SU-DHL-6 (cell line): ENCODE results near the gene FZD10.

Experiments
- H2AFZ ChIP-seq: fragments of 200-600 bp; sonication (generic); 2 replicates; pipeline ENCODE4 v1.6.1; 2014; ENCODE audit warnings: low read depth, mild to moderate bottlenecking, moderate library complexity, mixed read lengths, antibody characterized with exemption, low read length; ENCODE audit not compliant: severe bottlenecking
- H3F3A ChIP-seq: fragments of 200-600 bp; shearing (Covaris generic); 2 replicates; pipeline ENCODE4 v1.6.0; 2016; ENCODE audit warnings: antibody characterized with exemption, mild to moderate bottlenecking; ENCODE audit not compliant: insufficient read depth
- H3K27ac ChIP-seq: fragments of 200-600 bp; sonication (generic); 2 replicates; pipeline ENCODE4 v1.5.1; 2016; ENCODE audit warnings: low read depth, mild to moderate bottlenecking, low read length, moderate library complexity, mixed read lengths
- H3K27me3 ChIP-seq: fragments of 200-600 bp; sonication (generic), shearing (Covaris generic); 2 replicates; pipeline ENCODE4 v1.6.0; 2014; ENCODE audit warnings: mild to moderate bottlenecking, low read length
- H3K36me3 ChIP-seq: fragments of 200-600 bp; sonication (generic); 2 replicates; pipeline ENCODE4 v1.6.1; 2014; ENCODE audit warnings: mild to moderate bottlenecking, low read length, mixed read lengths
- H3K4me2 ChIP-seq: fragments of 300-600, 200-600 bp; shearing (Covaris generic), sonication (generic); 2 replicates; pipeline ENCODE4 v1.6.0; 2014; ENCODE audit warnings: low read length, low read depth, mild to moderate bottlenecking; ENCODE audit not compliant: poor library complexity, severe bottlenecking
- H3K4me3 ChIP-seq: fragments of 200-600 bp; sonication (generic); 2 replicates; pipeline ENCODE4 v1.5.1; 2014; ENCODE audit warnings: antibody characterized with exemption, low read length, mild to moderate bottlenecking, mixed read lengths; ENCODE audit not compliant: insufficient read depth, poor library complexity, severe bottlenecking
- H3K79me2 ChIP-seq: fragments of 200-600 bp; sonication (generic); 2 replicates; pipeline ENCODE4 v1.6.1; 2014; ENCODE audit warnings: mild to moderate bottlenecking, low read length, moderate library complexity; ENCODE audit not compliant: insufficient read depth
- H3K9ac ChIP-seq: fragments of 200-600 bp; sonication (generic); 2 replicates; pipeline ENCODE4 v1.7.0; 2014; ENCODE audit warnings: mild to moderate bottlenecking, low read length
- H3K9me2 ChIP-seq: fragments of 200-600 bp; sonication (generic); replicated peaks from 2 replicates; pipeline ENCODE4 v1.6.1; 2014; ENCODE audit warnings: low read length; ENCODE audit not compliant: insufficient read depth
- H3K9me3 ChIP-seq: fragments of 200-600 bp; sonication (generic); 2 replicates; pipeline ENCODE4 v1.6.1; 2014; ENCODE audit warnings: low read length, mixed read lengths; ENCODE audit not compliant: insufficient read depth
- H4K20me1 ChIP-seq: fragments of 200-600 bp; sonication (generic); 2 replicates; pipeline ENCODE4 v1.6.1; 2014; ENCODE audit warnings: low read depth, mild to moderate bottlenecking, antibody characterized with exemption, low read length, moderate library complexity, mixed read lengths
- EZH2phosphoT487 ChIP-seq: fragments of 200-600 bp; sonication (generic), shearing (Covaris generic); conservative IDR thresholded peaks from 2 replicates; pipeline ENCODE4 v1.6.1; 2018; ENCODE audit warnings: mild to moderate bottlenecking, antibody characterized with exemption, low read length, moderate library complexity, mixed read lengths
- TF ChIP-seq, protein P1 (sequence below): fragments of 200-600 bp; sonication (generic); IDR thresholded peaks from one replicate; pipeline ENCODE4 v1.5.1; 2017; ENCODE audit warnings: antibody characterized with exemption, mild to moderate bottlenecking, low read length, moderate library complexity; ENCODE audit not compliant: insufficient read depth, poor library complexity, severe bottlenecking

Gene FZD10

DNA sequence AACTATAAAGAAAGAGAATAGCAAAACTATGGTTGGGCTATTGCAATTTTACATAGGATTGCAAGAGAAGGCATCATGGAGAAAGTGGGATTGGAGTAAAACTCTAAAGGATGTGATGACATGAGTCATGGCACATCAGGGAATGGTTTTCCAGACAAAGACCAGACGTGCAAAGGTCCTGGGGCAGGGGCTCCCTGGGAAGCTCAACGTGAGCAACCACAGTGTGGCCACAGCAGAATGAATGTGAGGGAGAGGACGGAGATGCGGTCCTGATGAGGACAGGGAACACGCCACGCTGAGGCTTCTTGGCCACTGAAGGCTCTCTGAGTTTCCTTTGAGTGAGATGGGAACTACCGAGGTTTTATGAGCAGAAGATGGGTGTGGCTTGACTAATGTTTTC, 38.2 kb downstream of the FZD10 start:
- H3F3A ChIP-seq = no peaks in the 10 kb centered on the region
- H3K9me2 ChIP-seq = no peaks in the 10 kb centered on the region
- no peaks in the 10 kb centered on the region for H3K79me2 ChIP-seq
- H3K36me3 ChIP-seq = no peaks in the 10 kb centered on the region
- H4K20me1 ChIP-seq = no peaks in the 10 kb centered on the region
- H3K4me3 ChIP-seq = no peak overlapping the region
- TF ChIP-seq, protein P1, sequence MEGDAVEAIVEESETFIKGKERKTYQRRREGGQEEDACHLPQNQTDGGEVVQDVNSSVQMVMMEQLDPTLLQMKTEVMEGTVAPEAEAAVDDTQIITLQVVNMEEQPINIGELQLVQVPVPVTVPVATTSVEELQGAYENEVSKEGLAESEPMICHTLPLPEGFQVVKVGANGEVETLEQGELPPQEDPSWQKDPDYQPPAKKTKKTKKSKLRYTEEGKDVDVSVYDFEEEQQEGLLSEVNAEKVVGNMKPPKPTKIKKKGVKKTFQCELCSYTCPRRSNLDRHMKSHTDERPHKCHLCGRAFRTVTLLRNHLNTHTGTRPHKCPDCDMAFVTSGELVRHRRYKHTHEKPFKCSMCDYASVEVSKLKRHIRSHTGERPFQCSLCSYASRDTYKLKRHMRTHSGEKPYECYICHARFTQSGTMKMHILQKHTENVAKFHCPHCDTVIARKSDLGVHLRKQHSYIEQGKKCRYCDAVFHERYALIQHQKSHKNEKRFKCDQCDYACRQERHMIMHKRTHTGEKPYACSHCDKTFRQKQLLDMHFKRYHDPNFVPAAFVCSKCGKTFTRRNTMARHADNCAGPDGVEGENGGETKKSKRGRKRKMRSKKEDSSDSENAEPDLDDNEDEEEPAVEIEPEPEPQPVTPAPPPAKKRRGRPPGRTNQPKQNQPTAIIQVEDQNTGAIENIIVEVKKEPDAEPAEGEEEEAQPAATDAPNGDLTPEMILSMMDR = no peak
- no peak for TF ChIP-seq EZH2phosphoT487
- H3K9me3 ChIP-seq = no peaks in the 10 kb centered on the region
- no peak overlapping the region for H3K9ac ChIP-seq
- no peaks in the 10 kb centered on the region for H3K27me3 ChIP-seq
- no peak overlapping the region for H3K4me2 ChIP-seq
- H3K27ac ChIP-seq = no peak overlapping the region
- H2AFZ ChIP-seq = no peak overlapping the region

DNA sequence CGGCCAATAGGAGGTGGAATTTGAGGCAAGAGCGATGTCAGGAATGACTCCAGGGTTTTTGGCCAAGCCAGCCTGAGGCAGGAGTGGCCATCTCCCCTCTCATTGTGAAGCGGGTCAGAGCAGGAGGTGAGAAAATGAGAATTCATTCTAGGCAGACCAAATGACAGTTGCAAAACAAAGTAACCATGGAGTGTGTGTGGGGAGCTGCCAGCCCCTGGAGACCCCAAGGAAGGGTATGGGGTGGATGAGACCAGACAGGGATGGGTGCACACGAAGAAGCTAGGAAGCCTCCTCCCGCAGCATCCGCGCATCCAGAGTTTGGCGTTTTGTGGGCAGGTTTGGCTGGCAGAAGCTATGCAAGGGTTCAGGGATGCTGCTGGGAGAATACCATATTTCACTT, 38.8 kb downstream of the FZD10 start:
- no peaks in the 10 kb centered on the region for H3K79me2 ChIP-seq
- no peak overlapping the region for H3K9ac ChIP-seq
- no peaks in the 10 kb centered on the region for H3K27me3 ChIP-seq
- no peak overlapping the region for H2AFZ ChIP-seq
- H3K4me3 ChIP-seq = no peak overlapping the region
- no peaks in the 10 kb centered on the region for H3K9me2 ChIP-seq
- H3K36me3 ChIP-seq = no peaks in the 10 kb centered on the region
- no peak overlapping the region for H3K27ac ChIP-seq
- H3F3A ChIP-seq = no peaks in the 10 kb centered on the region
- H4K20me1 ChIP-seq = no peaks in the 10 kb centered on the region
- H3K9me3 ChIP-seq = no peaks in the 10 kb centered on the region
- TF ChIP-seq EZH2phosphoT487 = no peak
- TF ChIP-seq, protein P1 = no peak
- no peak overlapping the region for H3K4me2 ChIP-seq

DNA sequence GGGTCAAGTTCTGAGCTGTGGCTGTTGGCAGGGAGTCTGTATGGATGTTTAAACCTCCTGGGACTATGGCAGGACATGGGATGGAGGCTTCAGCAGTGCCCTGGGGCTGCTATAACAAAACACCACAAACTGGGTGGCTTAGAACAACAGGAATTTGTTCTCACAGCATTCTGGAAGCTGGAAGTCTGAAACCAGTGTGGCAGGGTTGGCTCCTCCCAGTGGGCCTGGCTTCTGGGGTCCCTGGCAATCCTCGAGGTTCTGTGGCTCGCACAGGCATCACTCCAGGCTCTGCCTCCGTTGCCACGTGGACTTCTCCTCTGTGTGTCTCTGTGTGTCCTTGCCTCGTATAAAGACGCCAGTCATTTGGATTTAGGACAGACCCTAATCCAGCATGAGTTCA, 39.9 kb downstream of the FZD10 start:
- no peaks in the 10 kb centered on the region for H3K27me3 ChIP-seq
- H3K27ac ChIP-seq = no peak overlapping the region
- H3K9me2 ChIP-seq = no peaks in the 10 kb centered on the region
- H3K4me2 ChIP-seq = no peak overlapping the region
- no peaks in the 10 kb centered on the region for H3F3A ChIP-seq
- H3K9ac ChIP-seq = no peak overlapping the region
- no peaks in the 10 kb centered on the region for H3K36me3 ChIP-seq
- no peak for TF ChIP-seq EZH2phosphoT487
- TF ChIP-seq, protein P1 = no peak
- H3K4me3 ChIP-seq = no peak overlapping the region
- no peaks in the 10 kb centered on the region for H4K20me1 ChIP-seq
- no peaks in the 10 kb centered on the region for H3K79me2 ChIP-seq
- H2AFZ ChIP-seq = no peak overlapping the region
- no peaks in the 10 kb centered on the region for H3K9me3 ChIP-seq

DNA sequence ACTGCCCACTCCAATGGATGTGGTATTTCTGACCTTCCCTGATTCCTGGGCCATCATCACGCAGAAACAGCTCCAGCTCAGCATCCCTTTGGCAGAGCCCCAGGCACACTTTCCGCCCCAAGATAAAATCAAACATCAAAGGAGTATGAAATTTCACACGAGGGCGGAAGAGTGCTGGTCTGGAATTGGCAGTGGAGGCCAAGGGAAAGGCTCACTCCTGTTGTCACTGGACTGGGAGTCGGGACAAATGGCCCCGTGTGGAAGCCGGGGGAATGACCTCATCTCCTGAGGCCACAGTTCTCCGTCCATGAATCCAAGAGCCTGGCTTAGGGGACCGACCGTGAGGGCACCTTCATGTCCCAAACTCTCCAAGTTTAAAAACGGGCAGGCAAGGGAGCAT, 40.9 kb downstream of the FZD10 start:
- H3F3A ChIP-seq = no peaks in the 10 kb centered on the region
- H3K27me3 ChIP-seq = no peaks in the 10 kb centered on the region
- no peaks in the 10 kb centered on the region for H3K36me3 ChIP-seq
- no peak overlapping the region for H3K27ac ChIP-seq
- no peaks in the 10 kb centered on the region for H3K9me2 ChIP-seq
- H3K4me3 ChIP-seq = no peak overlapping the region
- H3K4me2 ChIP-seq = no peak overlapping the region
- no peak overlapping the region for H3K9ac ChIP-seq
- no peaks in the 10 kb centered on the region for H4K20me1 ChIP-seq
- H3K79me2 ChIP-seq = no peaks in the 10 kb centered on the region
- H2AFZ ChIP-seq = no peak overlapping the region
- no peaks in the 10 kb centered on the region for H3K9me3 ChIP-seq
- TF ChIP-seq, protein P1 = no peak
